Measurements from ENCODE around the gene CCDC7.

GRCh38 chr10:32744321-32744720 is 298.4 kb downstream of the CCDC7 start:
- no peak for TF ChIP-seq CTCF (IDR thresholded peaks at IDR 0.05)
- TF ChIP-seq POLR2A (IDR thresholded peaks at IDR 0.05) = no peak
